ENCODE results near the gene ATP2B3. TPM values are rescaled to one million over a fixed set of nuclear protein-coding genes. Genes with fewer than 3 reads are reported as not detected.

The ATP2B3 gene
- total and polyA plus RNA-seq, 11 donors: 0.12 TPM; not detected in 10

DNA sequence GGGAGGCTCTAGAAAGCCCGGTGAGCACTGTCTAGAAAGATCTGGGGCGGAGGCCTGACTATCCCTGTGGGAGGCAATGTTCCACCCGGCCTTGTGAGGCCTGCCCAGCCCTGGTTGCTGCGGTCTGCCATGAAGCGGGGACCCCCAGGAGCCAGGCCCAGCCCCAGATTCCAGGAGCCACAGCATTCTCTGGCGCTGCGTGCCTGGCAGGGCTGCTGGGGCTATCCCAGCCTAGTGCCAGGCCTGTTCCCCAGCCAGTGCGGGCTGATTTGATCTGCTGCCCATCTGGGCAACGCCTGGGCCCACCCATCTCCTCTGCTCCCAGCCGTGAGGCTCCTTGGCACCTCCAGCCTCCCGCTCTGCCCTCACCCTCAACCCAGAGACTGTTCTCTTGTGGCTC is 19.6 kb downstream of the ATP2B3 start:
- DNase-seq (no peak), ATAC-seq (no peak)
- no peaks in the 10 kb centered on the region for H3K36me3 ChIP-seq
- 80 to 94% (median 85%) methylated on average over 8 to 11 of the region's 11 CpGs for WGBS, 4 donors
- peaks cover 0 to 3% (median 0%) of the 10 kb centered on the region in 12 donors for H3K4me1 ChIP-seq
- H3K27ac ChIP-seq: no peak overlapping the region
- no peaks in the 10 kb centered on the region for H3K9me3 ChIP-seq
- intact Hi-C loops (cut with DNase I): loop anchor here in 2 of 10 donors (5.0 to 10.0 kb wide), 2 partner anchors 130 to 418 kb away; no protein-coding TSS in a partner anchor
- TF ChIP-seq POLR2A (IDR thresholded peaks at IDR 0.05) (no peak), CTCF (IDR thresholded peaks at IDR 0.05) (no peak)
- H3K4me3 ChIP-seq: no peak overlapping the region
- peaks cover 0 to 11% (median 0%) of the 10 kb centered on the region in 9 donors for H3K27me3 ChIP-seq

DNA sequence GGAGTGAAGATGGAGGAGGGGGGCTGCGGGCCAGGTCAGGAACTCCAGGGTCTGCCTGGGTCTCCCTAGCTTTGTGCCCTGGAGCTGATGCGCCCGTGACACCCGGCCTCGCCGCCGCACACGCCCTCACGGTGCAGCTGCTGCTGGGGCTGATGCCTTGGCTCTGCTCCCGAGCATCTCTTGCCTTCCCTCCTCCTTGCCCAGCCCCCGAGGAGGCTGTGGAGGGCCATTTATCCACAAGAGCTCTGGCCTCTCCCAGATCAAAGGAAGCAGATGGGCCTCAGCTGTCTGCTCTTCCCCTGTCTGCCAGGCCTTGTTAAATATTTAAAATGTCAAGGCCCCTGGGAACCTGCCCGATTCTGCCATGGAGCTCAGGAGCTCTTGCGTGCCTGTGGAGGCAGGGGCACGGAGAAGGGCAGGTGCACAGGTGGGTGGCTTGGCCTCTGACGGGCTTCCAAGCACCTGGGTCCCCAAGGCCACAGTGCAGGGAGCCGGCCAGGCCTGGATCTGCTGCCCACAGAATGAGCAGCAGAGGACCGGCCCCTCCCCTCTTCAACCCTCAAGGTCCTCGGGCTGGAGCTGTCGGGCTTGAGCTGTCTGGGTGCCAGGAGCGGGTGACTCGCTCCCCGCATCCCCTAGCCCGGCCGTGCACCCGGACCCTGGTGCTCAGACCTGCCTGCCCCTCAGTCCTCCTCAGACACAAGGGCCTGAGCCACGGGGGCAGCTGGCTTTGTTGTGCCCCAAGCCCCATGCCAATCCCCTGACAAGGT is 20.3 kb downstream of the ATP2B3 start:
- intact Hi-C loops (cut with DNase I): loop anchor here in 2 of 10 donors (2.0 to 10.0 kb wide), 3 partner anchors 130 to 417 kb away; no protein-coding TSS in a partner anchor
- no peak overlapping the region for H3K27ac ChIP-seq
- H3K4me1 ChIP-seq: peaks cover 0 to 3% (median 0%) of the 10 kb centered on the region in 12 donors
- no peaks in the 10 kb centered on the region for H3K9me3 ChIP-seq
- no peak overlapping the region for H3K4me3 ChIP-seq
- ATAC-seq (no peak), DNase-seq (no peak)
- H3K27me3 ChIP-seq: peaks cover 0 to 11% (median 0%) of the 10 kb centered on the region in 9 donors
- WGBS, 4 donors: 75 to 83% (median 79%) methylated on average over 21 to 26 of the region's 26 CpGs
- H3K36me3 ChIP-seq: no peaks in the 10 kb centered on the region
- TF ChIP-seq CTCF (IDR thresholded peaks at IDR 0.05): no peak
- no peak for TF ChIP-seq POLR2A (IDR thresholded peaks at IDR 0.05)

- Histone ChIP-seq H3K27me3 (peaks cover 0 to 11% (median 0%) of the 10 kb centered on the region in 9 donors), H3K4me3 (no peak overlapping the region), H3K9me3 (no peaks in the 10 kb centered on the region), H3K4me1 (peaks cover 0 to 3% (median 0%) of the 10 kb centered on the region in 12 donors), H3K36me3 (no peaks in the 10 kb centered on the region), H3K27ac (no peak overlapping the region)
- intact Hi-C loops (cut with DNase I): loop anchor here in 2 of 10 donors (2.0 to 10.0 kb wide), 3 partner anchors 129 to 416 kb away; no protein-coding TSS in a partner anchor
- 66 to 89% (median 77%) methylated on average over 14 to 17 of the region's 17 CpGs for WGBS, 4 donors
- no peak for TF ChIP-seq POLR2A (IDR thresholded peaks at IDR 0.05)
- TF ChIP-seq CTCF (IDR thresholded peaks at IDR 0.05): no peak
- DNase-seq: no peak
- ATAC-seq: no peak
Observed at GRCh38 chrX:153538424-153538823, 21.0 kb downstream of the ATP2B3 start.

Measured in heart left ventricle (tissue), 16 donors.